Adrenal gland (tissue), 12 donors: ENCODE data around the gene ALOX5. TPM values are rescaled to one million over a fixed set of nuclear protein-coding genes. Genes with fewer than 3 reads are reported as not detected.

ENCODE experiments used
- DNase-seq, 7 donors: peaks; one replicate each; pipeline ENCODE4 v3.0.0-alpha.2; 2019 to 2020
- H3K27ac ChIP-seq, 5 donors: fragments of 200-600 bp; sonication (generic) in 4 of 5; 1 replicate in 3 of 5; 2 replicates in 2 of 5; pipeline versions ENCODE4 v1.5.1 to v1.8.0; 2016 to 2020; ENCODE audit warnings: mild to moderate bottlenecking in 1 of 5
- H3K27me3 ChIP-seq: fragments of 200-600 bp; 2 replicates; pipeline ENCODE4 v1.8.0; 2021
- H3K36me3 ChIP-seq, 2 donors: fragments of 200-600 bp; replicated peaks in 1 of 2; 1 replicate in 1 of 2; 2 replicates in 1 of 2; pipeline versions ENCODE4 v1.5.1 to v1.8.0; 2018 to 2022
- H3K4me1 ChIP-seq, 2 donors: fragments of 200-600 bp; replicated peaks in 1 of 2; 1 replicate in 1 of 2; 2 replicates in 1 of 2; pipeline versions ENCODE4 v1.5.1 to v1.8.0; 2018 to 2021
- H3K4me3 ChIP-seq, 4 donors: fragments of 200-600 bp; sonication (generic) in 3 of 4; one replicate each; pipeline ENCODE4 v1.5.1; 2016 to 2018
- H3K9me3 ChIP-seq, 3 donors: fragments of 200-600 bp; sonication (generic) in 1 of 3; replicated peaks in 1 of 3; 1 replicate in 2 of 3; 2 replicates in 1 of 3; pipeline versions ENCODE4 v1.5.1 to v1.8.0; 2016 to 2021
- POLR2A ChIP-seq, 2 donors: fragments of 450-650 bp; IDR thresholded peaks; one replicate each; pipeline ENCODE4 v1.6.1; 2017; ENCODE audit warnings: antibody characterized with exemption in 2 of 2, mild to moderate bottlenecking in 2 of 2, moderate library complexity in 1 of 2
- WGBS, 4 donors: extraction: QIAGEN DNeasy Blood & Tissue Kit in 2 of 4; methylation state at CpG; one replicate each; pipeline versions ENCODE4 v1.1.5 to v1.1.7; 2013 to 2017; 5-methylcytosine and 5-hydroxymethylcytosine counted together
- intact Hi-C, 2 donors: fragments of 100-400 bp; cut with DNase I; formaldehyde crosslinking; loops; one replicate each; pipeline versions ENCODE4 v1.14.1 to v1.15.0; 2022 to 2023
- polyA plus RNA-seq, 3 donors: library from polyadenylated mRNA; stranded (reverse); fragments of 200-250 nt in 2 of 3; fragments of 350-450 nt in 1 of 3; fragmentation: Illumina TruSeq in 1 of 3; extraction: RNeasy Lipid Tissue Mini Kit (QIAGEN cat#74804) in 1 of 3; gene quantifications; one replicate each; pipeline ENCODE4 v1.2.3, GENCODE V29; 2013 to 2014
- total RNA-seq, 9 donors: library from RNA; depleted of rRNA in 4 of 9; stranded (reverse); fragments of >200 nt in 4 of 9; fragments of 120-200 nt in 1 of 9; fragmentation: NEBNext Ultra II Directional in 1 of 9; extraction: Animal tissue kit (Norgen Biotek cat#: 25700) in 1 of 9; gene quantifications; one replicate each; pipeline versions ENCODE4 v1.1.0 to v1.2.4, GENCODE V29; 2013 to 2023
- TF ChIP-seq, protein P1 (sequence below), 6 experiments: fragments of 450-650 bp in 4 of 6; fragments of 200-600 bp in 2 of 6; sonication (generic) in 1 of 6; IDR thresholded peaks; 1 replicate in 5 of 6; 2 replicates in 1 of 6; pipeline versions ENCODE4 v1.5.1 to v1.8.0; 2016 to 2021; ENCODE audit warnings: antibody characterized with exemption in 6 of 6, mild to moderate bottlenecking in 2 of 6, moderate library complexity in 1 of 6
- donor health status: healthy with polysubstance abuse.
- donor health status: Bipolar disorder and iron deficiency.
- donor health status: DM: yes; HTN: yes; CAD: no.
- donor health status: DM: no; HTN: no; CAD: no.
- donor health status: DM: no; HTN: no; CAD: no.
- donor health status: DM: yes; HTN: yes; CAD: no.

ALOX5 gene
- total and polyA plus RNA-seq, 12 donors, result 1.00 to 60.0 (median 17.7) TPM

DNA sequence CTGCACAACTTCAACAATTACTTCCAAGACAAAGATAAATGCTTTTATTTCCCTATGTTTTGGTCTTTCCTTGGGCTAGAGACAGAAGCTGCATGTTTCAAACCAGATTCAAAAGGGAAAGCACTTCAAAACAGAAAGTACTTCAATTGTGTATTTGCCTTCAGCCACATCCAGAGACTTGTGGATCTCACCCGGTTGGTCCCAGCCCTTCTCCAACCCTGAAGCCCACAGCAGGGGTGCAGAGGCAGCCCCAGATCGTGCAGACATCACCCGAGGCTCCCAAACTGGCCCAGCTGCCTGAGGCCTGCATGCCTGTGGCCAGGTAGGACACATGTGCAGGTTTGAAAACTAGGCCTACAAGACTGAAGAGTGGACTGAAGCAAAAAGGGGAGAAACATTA is 80.8 kb downstream of the ALOX5 start:
- no peaks in the 10 kb centered on the region for H3K9me3 ChIP-seq
- no peak overlapping the region for H3K4me3 ChIP-seq
- H3K4me1 ChIP-seq, result peaks cover 0 to 18% of the 10 kb centered on the region in 2 donors
- H3K27me3 ChIP-seq, result no peaks in the 10 kb centered on the region
- TF ChIP-seq, protein P1, sequence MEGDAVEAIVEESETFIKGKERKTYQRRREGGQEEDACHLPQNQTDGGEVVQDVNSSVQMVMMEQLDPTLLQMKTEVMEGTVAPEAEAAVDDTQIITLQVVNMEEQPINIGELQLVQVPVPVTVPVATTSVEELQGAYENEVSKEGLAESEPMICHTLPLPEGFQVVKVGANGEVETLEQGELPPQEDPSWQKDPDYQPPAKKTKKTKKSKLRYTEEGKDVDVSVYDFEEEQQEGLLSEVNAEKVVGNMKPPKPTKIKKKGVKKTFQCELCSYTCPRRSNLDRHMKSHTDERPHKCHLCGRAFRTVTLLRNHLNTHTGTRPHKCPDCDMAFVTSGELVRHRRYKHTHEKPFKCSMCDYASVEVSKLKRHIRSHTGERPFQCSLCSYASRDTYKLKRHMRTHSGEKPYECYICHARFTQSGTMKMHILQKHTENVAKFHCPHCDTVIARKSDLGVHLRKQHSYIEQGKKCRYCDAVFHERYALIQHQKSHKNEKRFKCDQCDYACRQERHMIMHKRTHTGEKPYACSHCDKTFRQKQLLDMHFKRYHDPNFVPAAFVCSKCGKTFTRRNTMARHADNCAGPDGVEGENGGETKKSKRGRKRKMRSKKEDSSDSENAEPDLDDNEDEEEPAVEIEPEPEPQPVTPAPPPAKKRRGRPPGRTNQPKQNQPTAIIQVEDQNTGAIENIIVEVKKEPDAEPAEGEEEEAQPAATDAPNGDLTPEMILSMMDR (IDR thresholded peaks at IDR 0.05), result no peak
- TF ChIP-seq POLR2A (IDR thresholded peaks at IDR 0.05), result no peak
- intact Hi-C loops, result no loop called here
- H3K27ac ChIP-seq, result no peak overlapping the region
- no peak for DNase-seq
- peaks cover 0 to 27% of the 10 kb centered on the region in 2 donors for H3K36me3 ChIP-seq
- WGBS, 4 donors, result 56 to 80% (median 66%) methylated on average over 3 of the region's 3 CpGs

DNA sequence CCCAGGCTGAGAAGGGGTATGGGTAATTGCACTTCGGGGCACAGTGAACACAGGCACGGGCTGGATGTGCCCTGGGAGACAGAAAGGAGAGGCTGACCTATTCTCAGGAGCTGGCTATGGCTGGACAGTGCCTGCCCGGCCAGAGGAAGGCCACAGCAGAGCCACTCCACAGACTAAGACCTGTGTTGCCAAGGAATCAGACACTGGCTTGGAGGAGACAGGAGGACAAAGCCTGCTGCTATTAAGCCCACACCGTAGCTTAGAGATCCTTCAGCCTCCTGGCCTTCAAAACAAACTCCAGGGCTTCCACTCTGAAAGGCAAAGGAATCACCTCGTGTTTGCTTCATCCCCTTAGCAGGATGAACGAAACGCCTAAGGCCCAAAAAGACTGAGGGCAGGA is 82.2 kb downstream of the ALOX5 start:
- Histone ChIP-seq H3K27me3 (no peaks in the 10 kb centered on the region), H3K27ac (no peak overlapping the region), H3K4me1 (peaks cover 0 to 23% of the 10 kb centered on the region in 2 donors), H3K4me3 (no peak overlapping the region), H3K36me3 (peaks cover 0 to 33% of the 10 kb centered on the region in 2 donors), H3K9me3 (no peaks in the 10 kb centered on the region)
- intact Hi-C loops, result no loop called here
- 82 to 95% (median 91%) methylated on average over 5 to 7 of the region's 7 CpGs for WGBS, 4 donors
- TF ChIP-seq, protein P1 (IDR thresholded peaks at IDR 0.05), result no peak
- no peak for TF ChIP-seq POLR2A (IDR thresholded peaks at IDR 0.05)
- no peak for DNase-seq

DNA sequence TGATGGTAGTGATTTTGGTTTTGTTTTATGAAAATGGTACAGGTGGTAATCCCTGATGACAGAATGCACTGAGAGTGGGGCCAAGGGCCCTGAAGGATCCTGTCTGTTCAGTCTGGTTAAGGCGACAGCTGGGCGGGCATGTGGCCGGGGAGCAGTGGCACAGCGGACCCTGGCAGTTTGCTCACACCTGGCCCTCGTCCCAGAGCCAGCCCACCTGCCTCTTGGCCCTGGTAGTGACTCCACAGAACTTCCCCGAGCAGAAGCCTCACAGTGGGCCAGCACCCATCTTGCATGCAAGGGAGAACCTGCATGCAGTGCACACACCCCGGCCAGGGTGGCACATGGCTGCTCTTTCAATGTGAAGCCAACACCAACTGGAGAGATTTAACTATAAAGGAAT is 82.8 kb downstream of the ALOX5 start:
- Histone ChIP-seq H3K36me3 (peaks cover 0 to 33% of the 10 kb centered on the region in 2 donors), H3K27ac (no peak overlapping the region), H3K4me1 (peaks cover 0 to 23% of the 10 kb centered on the region in 2 donors), H3K4me3 (no peak overlapping the region), H3K27me3 (no peaks in the 10 kb centered on the region), H3K9me3 (no peaks in the 10 kb centered on the region)
- no peak for DNase-seq
- WGBS, 4 donors, result 92 to 98% (median 96%) methylated on average over 4 to 7 of the region's 7 CpGs
- intact Hi-C loops, result no loop called here
- TF ChIP-seq, protein P1 (IDR thresholded peaks at IDR 0.05), result no peak
- no peak for TF ChIP-seq POLR2A (IDR thresholded peaks at IDR 0.05)

DNA sequence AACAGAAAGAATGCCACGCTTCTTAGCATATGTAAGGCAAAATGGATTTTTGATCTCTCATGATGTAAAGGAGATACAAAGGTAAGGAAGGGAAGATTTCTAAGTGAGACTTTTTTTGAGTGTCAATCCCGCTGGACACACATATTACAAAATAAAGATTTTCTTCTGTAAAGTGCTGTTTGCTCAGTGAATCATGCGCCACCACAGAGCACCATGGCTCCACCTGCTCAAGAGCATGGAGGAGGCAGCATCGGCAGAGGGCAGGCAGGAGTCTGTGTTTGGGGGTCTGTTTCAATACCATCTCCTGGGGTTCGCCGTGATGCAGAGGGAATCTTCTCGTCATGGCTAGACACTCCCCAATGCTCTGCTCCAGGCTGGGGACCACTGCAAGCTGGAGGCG is 83.5 kb downstream of the ALOX5 start:
- H3K4me1 ChIP-seq, result peaks cover 0 to 23% of the 10 kb centered on the region in 2 donors
- peaks cover 0 to 33% of the 10 kb centered on the region in 2 donors for H3K36me3 ChIP-seq
- no peak overlapping the region for H3K4me3 ChIP-seq
- H3K27ac ChIP-seq, result no peak overlapping the region
- WGBS, 4 donors, result 94 to 96% (median 96%) methylated on average over 7 to 8 of the region's 8 CpGs
- TF ChIP-seq, protein P1 (IDR thresholded peaks at IDR 0.05), result no peak
- no peak for TF ChIP-seq POLR2A (IDR thresholded peaks at IDR 0.05)
- intact Hi-C loops, result no loop called here
- no peak for DNase-seq
- H3K27me3 ChIP-seq, result no peaks in the 10 kb centered on the region
- no peaks in the 10 kb centered on the region for H3K9me3 ChIP-seq
